NCI-H146 treated with DMSO at 0.1 percent for 48 hours (cell line): ENCODE measurements around the gene EVA1A.
A peak's percentile ranks its signal among the peaks of the same experiment; 100 is the strongest.

Experiments
- DNase-seq: peaks from one replicate; lab custom pipeline; 2025; ENCODE audit not compliant: unreplicated experiment; lab: John Stamatoyannopoulos, UW

EVA1A gene

GRCh38 chr2:75564026-75564688 is 3.4 kb upstream of the EVA1A start:
- DNase-seq: no peak

- no peak for DNase-seq
Observed at GRCh38 chr2:75563591-75563990, 2.9 kb upstream of the EVA1A start.

- no peak for DNase-seq
Observed at GRCh38 chr2:75562513-75562864, 1.8 kb upstream of the EVA1A start.

GRCh38 chr2:75561566-75562512 is 1.1 kb upstream of the EVA1A start:
- DNase-seq: peak; percentile 77

GRCh38 chr2:75560022-75560767 is 544 bp downstream of the EVA1A start:
- peak; percentile 15 for DNase-seq

- no peak for DNase-seq
Observed at GRCh38 chr2:75559680-75560021, 1.1 kb downstream of the EVA1A start.

- DNase-seq: no peak
Observed at GRCh38 chr2:75558786-75559679, 1.7 kb downstream of the EVA1A start.

- DNase-seq: no peak
Observed at GRCh38 chr2:75558136-75558535, 2.6 kb downstream of the EVA1A start.

- DNase-seq: no peak
Observed at GRCh38 chr2:75557474-75558133, 3.1 kb downstream of the EVA1A start.

- no peak for DNase-seq
Observed at GRCh38 chr2:75556679-75557366, 3.9 kb downstream of the EVA1A start.

- DNase-seq: peak; percentile 9
Observed at GRCh38 chr2:75555701-75556100, 5.0 kb downstream of the EVA1A start.

GRCh38 chr2:75553935-75554531 is 6.7 kb downstream of the EVA1A start:
- no peak for DNase-seq

- DNase-seq: no peak
Observed at GRCh38 chr2:75552222-75552621, 8.5 kb downstream of the EVA1A start.

GRCh38 chr2:75551434-75551833 is 9.3 kb downstream of the EVA1A start:
- DNase-seq: no peak

- peak; percentile 20 for DNase-seq
Observed at GRCh38 chr2:75549401-75550253, 11.1 kb downstream of the EVA1A start.

GRCh38 chr2:75548036-75548573 is 12.6 kb downstream of the EVA1A start:
- peak; percentile 30 for DNase-seq

GRCh38 chr2:75547345-75548035 is 13.2 kb downstream of the EVA1A start:
- DNase-seq: no peak
